GM12878 (cell line): ENCODE results near the gene FRYL. TPM values are rescaled to one million over a fixed set of nuclear protein-coding genes. Genes with fewer than 3 reads are reported as not detected.

ENCODE experiments used
- ASH2L ChIP-seq: fragments of 300-600, 200-600 bp; sonication (generic); IDR thresholded peaks from 2 replicates; pipeline ENCODE4 v1.6.1; 2017; ENCODE audit warnings: low read depth, mild to moderate bottlenecking, borderline replicate concordance
- BMI1 ChIP-seq: fragments of 450-650 bp; IDR thresholded peaks from 2 replicates; pipeline ENCODE4 v1.6.1; 2016; ENCODE audit warnings: mild to moderate bottlenecking, moderate library complexity, borderline replicate concordance
- GABPA ChIP-seq: IDR thresholded peaks from 2 replicates; pipeline ENCODE4 v1.6.1; 2014; ENCODE audit warnings: antibody characterized with exemption, low read depth, mild to moderate bottlenecking, inconsistent platforms
- GATAD2B ChIP-seq: fragments of 450-650 bp; conservative IDR thresholded peaks from 2 replicates; pipeline ENCODE4 v1.6.1; 2017; ENCODE audit warnings: low read depth, mild to moderate bottlenecking, moderate library complexity
- HDAC6 ChIP-seq: fragments of 200-600 bp; sonication (generic); IDR thresholded peaks from one replicate; pipeline ENCODE4 v1.8.0; 2017; ENCODE audit warnings: antibody characterized with exemption; ENCODE audit not compliant: unreplicated experiment
- IKZF2 ChIP-seq, 2 experiments: fragments of 450-650 bp; IDR thresholded peaks; 2 replicates each; pipeline ENCODE4 v1.6.1; 2017; ENCODE audit warnings: mild to moderate bottlenecking in 2 of 2, moderate library complexity in 2 of 2
- KDM1A ChIP-seq: fragments of 200-600 bp; sonication (generic); IDR thresholded peaks from 2 replicates; pipeline ENCODE4 v1.6.1; 2016; ENCODE audit warnings: borderline replicate concordance
- MXI1 ChIP-seq: fragments of 150-350 bp; IDR thresholded peaks from 2 replicates; pipeline ENCODE4 v1.6.1; 2011; ENCODE audit warnings: low read depth, mild to moderate bottlenecking, inconsistent platforms, low read length, improper control_type of control experiment
- MYB ChIP-seq: fragments of 150-350 bp; IDR thresholded peaks from 2 replicates; pipeline ENCODE4 v1.6.1; 2014; ENCODE audit warnings: mild to moderate bottlenecking, low read depth, low read length, borderline replicate concordance
- NR2C1 ChIP-seq: fragments of 450-650 bp; IDR thresholded peaks from 2 replicates; pipeline ENCODE4 v1.6.1; 2017; ENCODE audit warnings: antibody characterized with exemption, mild to moderate bottlenecking, moderate library complexity
- PML ChIP-seq: IDR thresholded peaks from 2 replicates; pipeline ENCODE4 v1.6.1; 2012; ENCODE audit warnings: low read length, inconsistent platforms
- POLR2A ChIP-seq: IDR thresholded peaks from 2 replicates; pipeline ENCODE4 v1.6.1; 2011; ENCODE audit warnings: low read depth, mild to moderate bottlenecking, low read length
- RAD21 ChIP-seq: IDR thresholded peaks from 2 replicates; pipeline ENCODE4 v1.6.1; 2011; ENCODE audit warnings: mild to moderate bottlenecking, low read depth, low read length, moderate library complexity; ENCODE audit not compliant: insufficient read depth
- SUPT20H ChIP-seq: IDR thresholded peaks from 2 replicates; pipeline ENCODE4 v1.6.1; 2011; ENCODE audit warnings: low read depth, mild to moderate bottlenecking, low read length, moderate library complexity, borderline replicate concordance; ENCODE audit not compliant: control insufficient read depth
- TCF12 ChIP-seq: IDR thresholded peaks from 2 replicates; pipeline ENCODE4 v1.6.1; 2011; ENCODE audit warnings: low read depth, mild to moderate bottlenecking, low read length
- TCF3 ChIP-seq: IDR thresholded peaks from 2 replicates; pipeline ENCODE4 v1.6.1; 2012; ENCODE audit warnings: low read depth, mild to moderate bottlenecking, low read length, borderline replicate concordance; ENCODE audit not compliant: insufficient read depth
- ZNF207 ChIP-seq: fragments of 450-650 bp; IDR thresholded peaks from 2 replicates; pipeline ENCODE4 v1.6.1; 2014; ENCODE audit warnings: antibody characterized with exemption, mild to moderate bottlenecking, borderline replicate concordance
- ZSCAN29 ChIP-seq: fragments of 450-650 bp; IDR thresholded peaks from 2 replicates; pipeline ENCODE4 v1.6.1; 2017; ENCODE audit warnings: mild to moderate bottlenecking, moderate library complexity
- polyA plus RNA-seq, 11 experiments: library from polyadenylated mRNA; depleted of rRNA in 4 of 11; unstranded in 6 of 11; stranded (reverse) in 5 of 11; fragments of >200 nt; fragmentation: Nextera tagmentation in 4 of 11; fragmentation: Illumina TruSeq in 1 of 11; extraction: Ambion mirVana in 4 of 11; extraction: Trizol in 1 of 11; gene quantifications; 1 replicate in 1 of 11; 2 replicates in 10 of 11; pipeline versions ENCODE4 v1.2.1 to v1.2.3, GENCODE V29; 2011 to 2016; ENCODE audit warnings: inconsistent platforms in 2 of 11, missing spikeins in 2 of 11, low read depth in 1 of 11
- total RNA-seq, 4 experiments: library from RNA; depleted of rRNA in 3 of 4; stranded (reverse); fragments of >200 nt in 3 of 4; fragmentation: Illumina TruSeq in 1 of 4; extraction: Trizol in 1 of 4; gene quantifications; 2 replicates each; pipeline versions ENCODE4 v1.2.1 to v1.2.3, GENCODE V29; 2013 to 2021
- TF ChIP-seq, protein P1 (sequence below): IDR thresholded peaks from 2 replicates; pipeline ENCODE4 v1.6.1; 2011; ENCODE audit warnings: borderline replicate concordance, low read depth, mild to moderate bottlenecking, moderate library complexity, mixed read lengths, low read length; ENCODE audit not compliant: insufficient read depth; ENCODE audit errors: extremely low read length
- TF ChIP-seq, protein P2 (sequence below): IDR thresholded peaks from 2 replicates; pipeline ENCODE4 v1.6.1; 2012; ENCODE audit warnings: low read length, inconsistent platforms
- TF ChIP-seq, protein P3 (sequence below): fragments of 450-650 bp; IDR thresholded peaks from 2 replicates; pipeline ENCODE4 v1.6.1; 2017; ENCODE audit warnings: mild to moderate bottlenecking, moderate library complexity
- TF ChIP-seq, protein P4 (sequence below): IDR thresholded peaks from 2 replicates; pipeline ENCODE4 v1.6.1; 2012; ENCODE audit warnings: low read depth, low read length, improper control_type of control experiment

FRYL gene
- total and polyA plus RNA-seq, 10 of the 15 experiments (the other 5 are each of a cell fraction or from before 2014, with no cell fraction given): 10.3 to 50.6 (median 28.7) TPM

DNA sequence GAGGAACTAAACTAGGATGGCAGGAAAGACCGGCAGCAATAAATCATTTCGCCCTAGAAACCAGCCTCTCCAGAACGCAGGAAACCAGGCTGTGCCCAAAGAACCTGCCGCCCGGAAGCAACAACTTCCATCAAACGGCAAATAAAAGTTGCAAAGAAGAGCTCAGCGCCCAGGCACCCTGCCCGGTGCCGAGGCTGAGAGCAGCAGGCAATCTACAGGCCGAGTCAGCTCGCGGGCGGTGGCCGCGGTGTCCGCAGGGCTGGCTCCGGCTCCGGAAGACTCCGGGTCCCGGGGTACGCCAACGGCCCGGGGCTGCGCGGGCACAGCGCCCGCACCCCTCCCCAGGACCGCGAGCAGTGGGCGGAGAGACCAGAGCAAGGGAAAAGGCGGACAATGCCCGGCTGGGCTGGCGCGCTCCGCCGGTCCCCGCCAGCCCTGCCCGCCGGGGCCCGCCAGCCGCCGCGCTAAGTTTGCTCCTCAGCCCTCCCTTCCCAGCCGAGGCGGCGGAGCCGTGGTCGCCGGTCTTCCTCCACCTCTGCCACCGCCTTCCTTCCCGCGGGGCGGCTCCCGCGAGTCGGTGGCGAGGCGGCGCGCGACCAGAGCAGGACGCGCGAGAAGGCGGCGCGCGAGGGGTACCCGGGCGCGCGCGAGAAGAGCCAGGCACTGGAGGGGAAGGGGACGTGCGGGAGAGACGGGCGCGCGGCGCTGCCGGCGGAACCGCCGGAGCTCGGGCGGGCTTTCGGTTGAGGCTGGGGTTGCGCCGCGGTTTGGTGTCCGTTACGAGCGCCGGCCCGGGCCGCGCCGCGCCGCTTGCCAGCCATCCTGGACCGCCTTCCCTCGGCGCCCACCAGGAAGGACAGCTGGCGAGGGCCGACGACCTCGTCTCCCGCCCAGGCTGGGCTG, 733 bp downstream of the FRYL start (continued):
- TF ChIP-seq RAD21 (peak; percentile 57; the same call in 1 of the 2 replicates), HDAC6 (peak; percentile 42), ZSCAN29 (0 out of 2 replicates have a peak, but pooled peaks have one; percentile 22), MXI1 (no peak), GATAD2B (peak; percentile 96), TCF3 (0 out of 2 replicates have a peak, but pooled peaks have one; percentile 12), BMI1 (no peak), MYB (no peak), TCF12 (no peak), ZNF207 (0 out of 2 replicates have a peak, but pooled peaks have one; percentile 47), KDM1A (no peak), ASH2L (no peak), POLR2A (peak; percentile 83), IKZF2 (IDR thresholded peaks at IDR 0.05) (no peak), SUPT20H (no peak), PML (peak; percentile 25), GABPA (no peak), NR2C1 (0 out of 2 replicates have a peak, but pooled peaks have one; percentile 14)
- TF ChIP-seq, protein P1, sequence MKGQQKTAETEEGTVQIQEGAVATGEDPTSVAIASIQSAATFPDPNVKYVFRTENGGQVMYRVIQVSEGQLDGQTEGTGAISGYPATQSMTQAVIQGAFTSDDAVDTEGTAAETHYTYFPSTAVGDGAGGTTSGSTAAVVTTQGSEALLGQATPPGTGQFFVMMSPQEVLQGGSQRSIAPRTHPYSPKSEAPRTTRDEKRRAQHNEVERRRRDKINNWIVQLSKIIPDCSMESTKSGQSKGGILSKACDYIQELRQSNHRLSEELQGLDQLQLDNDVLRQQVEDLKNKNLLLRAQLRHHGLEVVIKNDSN: no peak
- TF ChIP-seq, protein P2, sequence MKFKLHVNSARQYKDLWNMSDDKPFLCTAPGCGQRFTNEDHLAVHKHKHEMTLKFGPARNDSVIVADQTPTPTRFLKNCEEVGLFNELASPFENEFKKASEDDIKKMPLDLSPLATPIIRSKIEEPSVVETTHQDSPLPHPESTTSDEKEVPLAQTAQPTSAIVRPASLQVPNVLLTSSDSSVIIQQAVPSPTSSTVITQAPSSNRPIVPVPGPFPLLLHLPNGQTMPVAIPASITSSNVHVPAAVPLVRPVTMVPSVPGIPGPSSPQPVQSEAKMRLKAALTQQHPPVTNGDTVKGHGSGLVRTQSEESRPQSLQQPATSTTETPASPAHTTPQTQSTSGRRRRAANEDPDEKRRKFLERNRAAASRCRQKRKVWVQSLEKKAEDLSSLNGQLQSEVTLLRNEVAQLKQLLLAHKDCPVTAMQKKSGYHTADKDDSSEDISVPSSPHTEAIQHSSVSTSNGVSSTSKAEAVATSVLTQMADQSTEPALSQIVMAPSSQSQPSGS: no peak
- TF ChIP-seq, protein P3, sequence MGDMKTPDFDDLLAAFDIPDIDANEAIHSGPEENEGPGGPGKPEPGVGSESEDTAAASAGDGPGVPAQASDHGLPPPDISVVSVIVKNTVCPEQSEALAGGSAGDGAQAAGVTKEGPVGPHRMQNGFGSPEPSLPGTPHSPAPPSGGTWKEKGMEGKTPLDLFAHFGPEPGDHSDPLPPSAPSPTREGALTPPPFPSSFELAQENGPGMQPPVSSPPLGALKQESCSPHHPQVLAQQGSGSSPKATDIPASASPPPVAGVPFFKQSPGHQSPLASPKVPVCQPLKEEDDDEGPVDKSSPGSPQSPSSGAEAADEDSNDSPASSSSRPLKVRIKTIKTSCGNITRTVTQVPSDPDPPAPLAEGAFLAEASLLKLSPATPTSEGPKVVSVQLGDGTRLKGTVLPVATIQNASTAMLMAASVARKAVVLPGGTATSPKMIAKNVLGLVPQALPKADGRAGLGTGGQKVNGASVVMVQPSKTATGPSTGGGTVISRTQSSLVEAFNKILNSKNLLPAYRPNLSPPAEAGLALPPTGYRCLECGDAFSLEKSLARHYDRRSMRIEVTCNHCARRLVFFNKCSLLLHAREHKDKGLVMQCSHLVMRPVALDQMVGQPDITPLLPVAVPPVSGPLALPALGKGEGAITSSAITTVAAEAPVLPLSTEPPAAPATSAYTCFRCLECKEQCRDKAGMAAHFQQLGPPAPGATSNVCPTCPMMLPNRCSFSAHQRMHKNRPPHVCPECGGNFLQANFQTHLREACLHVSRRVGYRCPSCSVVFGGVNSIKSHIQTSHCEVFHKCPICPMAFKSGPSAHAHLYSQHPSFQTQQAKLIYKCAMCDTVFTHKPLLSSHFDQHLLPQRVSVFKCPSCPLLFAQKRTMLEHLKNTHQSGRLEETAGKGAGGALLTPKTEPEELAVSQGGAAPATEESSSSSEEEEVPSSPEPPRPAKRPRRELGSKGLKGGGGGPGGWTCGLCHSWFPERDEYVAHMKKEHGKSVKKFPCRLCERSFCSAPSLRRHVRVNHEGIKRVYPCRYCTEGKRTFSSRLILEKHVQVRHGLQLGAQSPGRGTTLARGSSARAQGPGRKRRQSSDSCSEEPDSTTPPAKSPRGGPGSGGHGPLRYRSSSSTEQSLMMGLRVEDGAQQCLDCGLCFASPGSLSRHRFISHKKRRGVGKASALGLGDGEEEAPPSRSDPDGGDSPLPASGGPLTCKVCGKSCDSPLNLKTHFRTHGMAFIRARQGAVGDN: no peak
- TF ChIP-seq, protein P4, sequence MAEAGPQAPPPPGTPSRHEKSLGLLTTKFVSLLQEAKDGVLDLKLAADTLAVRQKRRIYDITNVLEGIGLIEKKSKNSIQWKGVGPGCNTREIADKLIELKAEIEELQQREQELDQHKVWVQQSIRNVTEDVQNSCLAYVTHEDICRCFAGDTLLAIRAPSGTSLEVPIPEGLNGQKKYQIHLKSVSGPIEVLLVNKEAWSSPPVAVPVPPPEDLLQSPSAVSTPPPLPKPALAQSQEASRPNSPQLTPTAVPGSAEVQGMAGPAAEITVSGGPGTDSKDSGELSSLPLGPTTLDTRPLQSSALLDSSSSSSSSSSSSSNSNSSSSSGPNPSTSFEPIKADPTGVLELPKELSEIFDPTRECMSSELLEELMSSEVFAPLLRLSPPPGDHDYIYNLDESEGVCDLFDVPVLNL: no peak
